GM12874 (cell line): ENCODE data around the gene MAGI1.

Experiments used
- TF ChIP-seq, protein P1 (sequence below): IDR thresholded peaks from 2 replicates; pipeline ENCODE4 v1.5.1; 2011; ENCODE audit warnings: low read depth, mild to moderate bottlenecking, control low read depth, low read length, moderate library complexity; ENCODE audit not compliant: insufficient read depth

The MAGI1 gene

DNA sequence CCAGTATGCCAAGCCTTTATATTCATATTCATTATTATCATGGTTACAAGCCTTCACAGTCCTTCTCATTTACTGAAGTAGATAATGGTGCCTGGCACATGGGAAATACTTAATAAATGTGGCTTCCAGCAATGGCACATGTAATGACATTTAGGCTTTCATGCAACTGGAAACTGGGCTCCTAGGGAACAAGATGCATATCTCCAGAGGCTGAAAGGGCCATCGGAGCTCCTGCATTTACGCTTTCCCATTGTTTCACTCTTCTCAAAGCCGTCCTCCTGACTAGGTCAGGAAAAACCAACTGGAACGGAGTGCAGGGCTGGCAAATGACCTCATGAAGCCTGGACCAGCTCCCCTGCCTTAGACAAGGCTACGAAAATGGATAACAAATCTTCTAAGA lies 474.9 kb downstream of the MAGI1 start:
- TF ChIP-seq, protein P1, sequence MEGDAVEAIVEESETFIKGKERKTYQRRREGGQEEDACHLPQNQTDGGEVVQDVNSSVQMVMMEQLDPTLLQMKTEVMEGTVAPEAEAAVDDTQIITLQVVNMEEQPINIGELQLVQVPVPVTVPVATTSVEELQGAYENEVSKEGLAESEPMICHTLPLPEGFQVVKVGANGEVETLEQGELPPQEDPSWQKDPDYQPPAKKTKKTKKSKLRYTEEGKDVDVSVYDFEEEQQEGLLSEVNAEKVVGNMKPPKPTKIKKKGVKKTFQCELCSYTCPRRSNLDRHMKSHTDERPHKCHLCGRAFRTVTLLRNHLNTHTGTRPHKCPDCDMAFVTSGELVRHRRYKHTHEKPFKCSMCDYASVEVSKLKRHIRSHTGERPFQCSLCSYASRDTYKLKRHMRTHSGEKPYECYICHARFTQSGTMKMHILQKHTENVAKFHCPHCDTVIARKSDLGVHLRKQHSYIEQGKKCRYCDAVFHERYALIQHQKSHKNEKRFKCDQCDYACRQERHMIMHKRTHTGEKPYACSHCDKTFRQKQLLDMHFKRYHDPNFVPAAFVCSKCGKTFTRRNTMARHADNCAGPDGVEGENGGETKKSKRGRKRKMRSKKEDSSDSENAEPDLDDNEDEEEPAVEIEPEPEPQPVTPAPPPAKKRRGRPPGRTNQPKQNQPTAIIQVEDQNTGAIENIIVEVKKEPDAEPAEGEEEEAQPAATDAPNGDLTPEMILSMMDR, result no peak

DNA sequence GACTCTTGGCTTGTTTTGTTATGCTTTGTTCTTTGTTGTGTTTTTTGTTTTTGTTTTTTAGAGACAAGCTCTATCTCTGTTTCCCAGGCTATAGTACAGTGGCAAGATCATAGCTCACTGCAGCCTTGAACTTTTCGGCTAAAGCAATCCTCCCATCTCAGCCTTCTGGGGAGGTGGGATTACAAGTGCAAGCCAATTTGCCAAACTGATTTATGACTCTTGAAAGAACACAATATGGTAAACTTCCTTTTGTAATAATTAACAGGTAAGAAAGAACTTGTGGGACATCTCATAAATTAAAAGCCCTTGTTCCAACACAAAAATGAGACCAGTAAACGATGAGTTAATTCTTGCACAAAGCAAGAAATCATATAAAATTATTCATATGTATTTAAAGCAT lies 476.3 kb downstream of the MAGI1 start:
- TF ChIP-seq, protein P1, result no peak

DNA sequence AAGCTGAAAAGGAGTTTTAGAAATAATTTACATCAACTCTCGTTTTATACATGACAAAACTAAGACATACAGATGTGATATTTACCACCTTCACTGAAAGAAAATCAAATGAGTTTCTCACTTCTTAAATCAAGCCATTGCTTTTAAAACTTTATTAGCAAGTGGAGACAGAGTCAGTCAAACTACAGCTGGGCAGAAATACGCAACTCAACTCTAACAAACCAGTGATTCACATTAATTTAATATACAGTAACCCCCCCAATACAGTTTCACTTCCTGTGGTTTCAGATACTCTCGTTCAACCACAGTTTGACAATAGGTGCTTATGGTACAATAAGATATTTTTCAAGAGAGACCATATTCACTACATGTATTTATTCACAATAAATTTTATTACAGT lies 477.1 kb downstream of the MAGI1 start:
- TF ChIP-seq, protein P1, result no peak

DNA sequence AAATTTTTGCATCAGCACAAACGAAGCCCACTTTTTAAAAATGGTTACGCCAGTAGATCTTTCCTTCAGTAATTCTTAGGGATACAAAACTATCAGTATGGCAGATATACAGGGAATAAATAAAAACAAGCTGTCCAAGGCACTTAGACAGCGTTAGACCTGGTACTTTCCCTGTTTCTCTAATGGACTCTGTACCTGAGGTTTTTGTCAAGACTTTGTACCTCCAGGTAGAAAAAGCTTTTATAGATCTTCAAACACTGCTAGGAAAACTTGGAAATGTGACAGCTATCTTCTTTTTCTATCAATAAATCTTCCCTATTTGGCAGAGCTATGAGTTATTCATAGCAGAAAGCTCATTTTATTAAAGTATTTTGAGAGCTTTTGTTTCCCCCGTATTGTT lies 477.8 kb downstream of the MAGI1 start:
- TF ChIP-seq, protein P1, result no peak

DNA sequence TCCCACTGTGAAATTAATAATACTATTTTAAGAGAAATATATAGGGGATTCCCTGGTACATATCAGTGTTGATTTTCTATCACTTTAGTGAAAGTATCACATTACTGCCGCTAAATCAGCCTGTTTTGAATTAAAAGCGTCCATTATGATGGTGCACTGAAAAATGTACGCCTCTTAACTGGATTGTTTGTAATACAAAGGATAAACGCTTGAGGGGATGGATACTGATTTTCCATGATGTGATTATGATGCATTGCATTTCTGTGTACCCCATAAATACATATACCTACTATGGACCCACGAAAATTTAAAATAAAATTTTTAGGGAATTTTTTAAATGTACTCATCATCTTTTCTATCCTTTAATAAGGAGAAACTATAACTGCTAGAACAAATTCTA lies 478.6 kb downstream of the MAGI1 start:
- TF ChIP-seq, protein P1, result no peak

DNA sequence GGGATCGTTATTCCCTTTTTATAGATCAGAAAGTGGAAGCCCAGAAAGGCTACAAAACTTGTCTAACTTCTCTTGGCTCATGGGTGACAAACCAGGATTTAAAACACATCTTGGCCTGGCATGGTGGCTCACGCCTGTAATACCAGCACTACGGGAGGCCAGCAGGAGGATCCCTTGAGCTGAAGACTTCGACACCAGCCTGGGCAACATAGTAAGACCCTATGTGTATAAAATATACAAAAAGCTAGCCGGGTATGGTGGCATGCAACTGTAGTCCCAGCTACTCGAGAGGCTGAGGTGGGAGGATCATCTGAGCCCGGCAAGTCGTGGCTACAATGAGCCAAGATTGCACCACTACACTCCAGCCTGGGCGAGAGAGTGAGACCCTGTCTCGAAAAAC lies 479.1 kb downstream of the MAGI1 start:
- TF ChIP-seq, protein P1, result no peak

DNA sequence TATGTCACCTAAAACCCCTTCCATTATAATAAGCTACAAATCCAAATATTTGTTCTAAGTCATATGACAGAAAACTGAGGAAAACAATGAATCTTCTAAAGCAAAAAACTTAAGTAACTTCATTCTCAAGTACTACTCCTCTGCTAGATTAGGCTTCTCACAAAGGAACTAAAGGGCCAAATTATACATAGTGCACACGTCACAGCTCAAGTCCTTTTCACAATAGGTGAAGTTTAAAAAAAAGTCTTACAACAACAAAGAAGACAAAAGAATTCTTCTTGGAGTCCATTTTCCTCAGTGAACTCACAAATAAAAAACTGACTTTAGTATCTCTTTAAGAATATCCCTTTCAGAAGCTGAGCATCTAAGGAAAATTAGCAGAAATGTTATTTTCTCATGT lies 479.9 kb downstream of the MAGI1 start:
- TF ChIP-seq, protein P1, result no peak
